HK-2 (cell line): ENCODE data around the gene GNAO1.

Experiments used
- DNase-seq: peaks from one replicate; pipeline ENCODE4 v3.0.0-alpha.2; 2018; ENCODE audit not compliant: unreplicated experiment

The GNAO1 gene

DNA sequence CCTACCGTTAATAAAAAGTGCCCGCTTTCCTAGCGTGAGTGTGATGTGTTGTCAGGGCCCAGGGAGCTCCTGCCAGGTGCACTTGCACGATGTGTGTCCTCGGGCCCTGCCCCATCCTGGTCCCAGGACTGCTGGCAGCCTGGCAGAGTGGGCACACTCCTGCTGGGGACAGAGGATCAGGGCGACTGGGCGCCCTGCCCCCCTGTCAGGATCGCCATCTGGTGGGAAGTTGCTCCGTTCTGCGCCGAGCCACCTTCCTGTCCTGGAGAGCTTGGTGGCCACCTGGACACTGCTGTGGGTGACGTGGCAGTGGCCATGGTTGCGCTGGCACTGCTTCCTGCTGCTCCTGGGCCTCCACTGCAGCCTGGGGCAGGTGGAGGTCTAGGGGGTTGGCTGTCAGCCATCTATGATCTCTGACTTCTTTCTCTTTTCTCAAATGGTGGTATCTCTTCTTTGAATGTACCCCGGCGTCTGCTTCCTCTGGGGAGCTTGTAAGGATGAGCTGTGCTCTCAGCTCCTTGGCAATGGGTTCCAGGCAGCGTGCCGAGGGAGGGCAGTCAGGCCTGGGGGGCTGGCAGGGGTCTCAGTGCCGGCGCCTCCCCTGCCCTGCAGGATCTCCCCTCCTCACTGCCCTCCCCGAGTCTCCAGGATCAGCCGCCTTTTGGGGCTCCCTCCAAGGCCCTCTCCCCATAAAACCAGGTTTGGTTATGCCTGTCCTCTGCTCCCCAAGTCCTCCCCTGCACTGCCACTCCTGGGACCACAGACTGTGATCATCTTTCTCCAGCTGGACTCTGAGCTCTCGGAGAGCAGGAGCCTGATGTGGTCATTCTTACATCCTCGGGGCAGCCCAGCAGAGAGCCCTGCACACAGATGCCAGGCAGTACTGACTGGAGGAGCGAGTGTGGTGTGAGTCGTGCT, 157.1 kb downstream of the GNAO1 start:
- no peak for DNase-seq

DNA sequence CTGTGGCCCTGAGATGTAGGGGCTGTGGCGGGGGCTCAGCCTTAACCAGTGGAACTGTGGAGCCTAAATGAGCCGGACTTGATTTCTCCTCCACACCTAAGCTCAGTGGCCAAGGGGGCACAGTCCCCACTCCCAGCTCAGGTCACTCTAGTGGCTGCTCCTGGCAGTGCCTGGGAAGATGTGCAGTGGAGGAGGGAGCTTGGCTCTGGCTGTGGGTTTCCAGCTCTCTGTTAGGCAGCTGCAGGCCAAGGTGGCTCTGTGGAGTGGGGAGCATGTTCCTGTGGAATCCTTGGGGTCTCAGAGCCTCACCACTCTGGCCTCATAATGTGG, 157.8 kb downstream of the GNAO1 start:
- DNase-seq = no peak

GRCh38 chr16:56349711-56350161, 158.4 kb downstream of the GNAO1 start:
- no peak for DNase-seq

- no peak for DNase-seq
Measured at GRCh38 chr16:56350491-56351405, 159.5 kb downstream of the GNAO1 start.

DNA sequence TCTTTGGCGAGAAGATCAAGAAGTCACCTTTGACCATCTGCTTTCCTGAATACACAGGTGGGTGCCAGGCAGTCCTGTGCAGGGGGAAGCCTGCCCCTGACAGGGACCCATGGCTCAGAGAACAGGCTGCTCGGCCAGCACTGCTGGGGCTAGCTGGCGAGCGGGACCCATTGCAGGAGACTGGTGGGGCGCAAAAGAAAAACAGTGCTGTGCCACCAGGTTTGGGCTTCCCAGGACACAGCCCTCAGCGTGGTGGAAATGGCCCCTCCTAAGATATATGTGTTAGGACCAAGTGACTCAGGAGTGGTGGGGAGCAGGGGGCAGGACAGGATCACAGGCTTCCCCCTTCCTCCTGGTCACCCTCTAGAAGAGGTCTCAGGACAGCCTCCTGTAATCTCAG, 160.2 kb downstream of the GNAO1 start:
- no peak for DNase-seq

DNA sequence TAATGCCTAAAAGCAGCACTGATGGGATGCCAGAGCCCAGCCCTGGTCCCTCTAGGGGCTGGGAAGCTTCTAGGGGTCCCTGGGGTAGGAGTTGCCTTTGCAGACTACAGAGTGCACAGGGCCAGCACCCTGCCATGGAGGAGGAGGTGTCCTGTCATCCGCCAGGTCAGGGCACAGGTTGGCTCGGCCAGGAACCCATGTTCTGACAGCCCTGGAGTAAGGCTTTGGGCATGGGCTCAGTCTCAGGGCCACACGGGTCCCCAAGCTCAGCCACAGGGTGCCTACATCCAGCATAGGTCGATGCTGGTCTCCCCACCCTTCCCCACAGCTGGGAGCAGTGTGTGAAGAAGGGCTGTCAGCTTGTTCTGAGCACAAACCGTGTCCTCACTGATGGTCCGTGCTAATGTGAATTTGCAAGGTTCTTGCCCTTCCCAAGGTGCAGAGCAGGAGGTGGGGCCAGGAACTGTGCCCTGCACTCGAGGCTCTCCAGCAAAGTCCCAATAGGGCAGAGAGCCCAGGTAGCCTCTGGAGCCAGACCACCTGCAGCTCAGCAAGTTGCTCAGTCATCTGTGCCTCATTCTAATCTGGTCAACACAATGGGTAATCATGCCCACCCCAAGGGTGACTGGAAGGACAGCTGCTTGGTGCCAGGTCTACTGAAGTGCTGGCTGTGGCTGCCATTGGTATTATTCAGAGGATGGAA, 161.2 kb downstream of the GNAO1 start:
- no peak for DNase-seq

DNA sequence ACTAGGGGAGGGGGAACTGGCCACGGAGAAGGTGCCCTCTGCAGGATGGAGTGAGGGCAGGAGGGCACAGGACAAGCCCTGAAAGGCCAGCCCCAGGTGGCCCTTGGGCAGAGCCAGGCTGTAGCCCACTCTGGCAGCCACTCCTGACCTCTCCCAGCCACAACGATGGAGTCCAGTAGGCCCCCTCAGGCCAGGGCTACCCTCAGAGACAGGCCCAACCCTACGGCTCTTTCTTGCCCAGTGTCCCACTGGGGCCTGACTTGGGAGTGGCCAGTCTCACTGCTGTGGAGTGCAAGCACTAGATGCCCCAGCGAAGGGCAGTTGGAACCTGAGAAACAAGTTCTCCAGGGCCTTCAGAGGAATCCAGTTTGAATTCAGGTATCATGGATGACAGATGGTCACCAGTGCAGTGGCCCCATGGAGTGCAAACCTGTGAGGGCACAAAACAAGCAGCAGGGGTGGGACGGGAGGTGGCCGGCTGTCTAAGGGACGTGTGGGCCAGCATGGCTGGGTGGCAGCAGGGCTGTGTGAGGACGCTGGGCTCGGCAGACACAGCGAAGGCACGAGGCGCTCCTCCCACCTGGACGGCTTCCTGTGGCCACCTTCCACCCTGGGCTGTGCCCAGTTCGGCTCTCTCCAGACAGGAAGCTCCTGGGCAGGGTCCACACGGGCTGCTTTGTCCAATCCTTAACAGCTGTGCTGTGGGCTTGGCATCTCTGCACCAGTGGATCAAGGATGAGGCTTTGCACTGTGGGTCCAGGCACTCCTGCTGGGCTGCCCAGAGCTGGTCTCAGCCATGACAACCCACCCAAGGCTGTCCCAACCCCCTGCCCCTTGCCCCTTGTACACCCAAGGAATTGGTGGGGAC, 162.0 kb downstream of the GNAO1 start:
- DNase-seq = no peak

DNA sequence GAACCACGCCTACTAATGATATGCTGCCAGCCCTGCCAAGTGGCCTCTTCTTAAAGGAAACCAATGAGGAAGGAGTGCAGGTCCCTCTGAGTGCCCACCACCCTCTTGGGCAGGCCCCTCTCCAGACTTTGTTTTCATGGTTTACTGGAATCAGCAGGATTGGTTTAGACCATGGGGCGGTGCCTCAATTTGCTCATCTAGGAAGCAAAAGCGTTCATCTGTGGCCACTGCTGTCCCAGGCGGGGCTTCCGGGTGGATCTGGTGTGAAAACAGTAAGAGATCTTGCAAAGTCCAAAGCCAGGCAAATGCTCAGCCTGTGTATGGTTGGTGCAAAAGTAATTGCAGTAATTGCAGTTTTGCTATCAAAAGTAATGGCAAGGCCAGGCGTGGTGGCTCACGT, 162.7 kb downstream of the GNAO1 start:
- DNase-seq = no peak

- DNase-seq = no peak
Measured at GRCh38 chr16:56354746-56355145, 163.5 kb downstream of the GNAO1 start.

DNA sequence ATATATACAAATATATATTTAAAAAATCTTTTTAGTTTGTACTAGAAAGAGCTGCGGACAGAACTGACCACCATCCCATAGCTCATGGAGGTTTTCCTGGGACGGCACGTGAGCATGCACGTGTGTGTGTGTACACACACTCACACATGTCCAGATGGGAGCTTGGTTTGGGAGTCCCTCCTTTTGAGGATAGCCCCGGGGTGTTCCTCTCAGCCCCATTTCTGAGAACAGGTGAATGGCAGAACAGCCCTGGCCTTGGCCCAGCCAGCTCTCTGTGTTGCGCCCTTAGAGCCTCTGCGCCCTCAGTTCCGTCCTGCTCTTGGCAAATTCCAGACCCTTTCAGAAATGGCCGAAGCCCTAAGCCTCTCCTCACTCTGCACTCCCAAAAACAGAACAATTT, 163.9 kb downstream of the GNAO1 start:
- no peak for DNase-seq

GRCh38 chr16:56355786-56356275, 164.5 kb downstream of the GNAO1 start:
- DNase-seq = no peak

GRCh38 chr16:56356276-56357240, 165.3 kb downstream of the GNAO1 start:
- DNase-seq = peak; percentile 89

- no peak for DNase-seq
Measured at GRCh38 chr16:56357241-56357764, 166.0 kb downstream of the GNAO1 start.

- DNase-seq = no peak
Measured at GRCh38 chr16:56357765-56358322, 166.6 kb downstream of the GNAO1 start.

GRCh38 chr16:56360117-56361008, 169.1 kb downstream of the GNAO1 start:
- no peak for DNase-seq

DNA sequence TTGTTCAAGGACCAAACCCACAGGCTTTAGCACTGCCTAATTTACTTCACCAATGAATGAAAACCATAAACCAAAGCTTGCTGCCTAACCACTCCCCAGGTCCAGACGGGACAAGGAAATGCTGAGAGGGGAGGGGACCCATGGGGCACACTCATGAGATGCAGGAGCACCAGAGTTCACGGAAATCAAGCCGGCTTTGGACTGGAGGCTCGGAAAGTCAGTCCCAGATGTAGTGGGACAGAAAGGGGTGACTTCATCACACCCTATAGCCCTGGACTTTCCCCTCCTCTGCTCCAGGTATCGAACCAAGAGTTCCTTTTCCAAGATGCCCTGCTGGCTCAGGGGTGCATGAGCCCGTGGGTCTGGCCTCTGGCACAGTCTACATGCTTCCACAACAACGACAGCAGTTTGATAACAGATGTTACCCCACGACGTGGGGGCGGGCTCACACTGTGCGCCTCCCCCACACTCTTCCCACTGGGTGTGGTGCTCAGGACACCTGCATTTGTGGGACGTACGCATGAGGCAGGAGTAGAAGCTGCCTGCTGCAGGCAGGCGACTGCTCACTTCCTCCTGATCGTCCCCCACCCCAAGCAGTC, 170.9 kb downstream of the GNAO1 start:
- no peak for DNase-seq

GRCh38 chr16:56362706-56363105, 171.4 kb downstream of the GNAO1 start:
- DNase-seq = no peak
